ENCODE measurements around the gene IFRD2.
"Not testable (repeated sequence)": the region's sequence is repeated elsewhere in the genome, so short reads cannot be mapped to it uniquely, and the experiment has no call there.

Gene IFRD2

DNA sequence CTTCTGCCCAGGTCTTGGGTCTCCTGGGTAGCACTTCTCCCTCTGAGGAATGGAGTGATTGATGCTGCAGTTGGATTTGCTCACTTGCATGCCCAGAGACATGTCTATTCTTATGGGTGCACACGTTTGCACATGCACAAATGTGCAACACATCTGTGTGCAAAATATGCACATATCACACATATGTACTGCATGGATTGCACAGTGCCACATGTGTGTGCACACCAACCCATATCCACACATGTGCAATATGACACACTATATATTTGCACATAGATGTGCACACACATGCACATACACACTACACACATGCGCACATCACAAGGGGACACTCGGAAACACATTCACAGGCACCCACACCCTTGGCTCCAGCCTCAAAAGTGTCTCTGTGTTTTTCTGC, 24.0 kb downstream of the IFRD2 start:
- no peak for DNase-seq (ENCODE audit: low read depth in 3 of 3)

DNA sequence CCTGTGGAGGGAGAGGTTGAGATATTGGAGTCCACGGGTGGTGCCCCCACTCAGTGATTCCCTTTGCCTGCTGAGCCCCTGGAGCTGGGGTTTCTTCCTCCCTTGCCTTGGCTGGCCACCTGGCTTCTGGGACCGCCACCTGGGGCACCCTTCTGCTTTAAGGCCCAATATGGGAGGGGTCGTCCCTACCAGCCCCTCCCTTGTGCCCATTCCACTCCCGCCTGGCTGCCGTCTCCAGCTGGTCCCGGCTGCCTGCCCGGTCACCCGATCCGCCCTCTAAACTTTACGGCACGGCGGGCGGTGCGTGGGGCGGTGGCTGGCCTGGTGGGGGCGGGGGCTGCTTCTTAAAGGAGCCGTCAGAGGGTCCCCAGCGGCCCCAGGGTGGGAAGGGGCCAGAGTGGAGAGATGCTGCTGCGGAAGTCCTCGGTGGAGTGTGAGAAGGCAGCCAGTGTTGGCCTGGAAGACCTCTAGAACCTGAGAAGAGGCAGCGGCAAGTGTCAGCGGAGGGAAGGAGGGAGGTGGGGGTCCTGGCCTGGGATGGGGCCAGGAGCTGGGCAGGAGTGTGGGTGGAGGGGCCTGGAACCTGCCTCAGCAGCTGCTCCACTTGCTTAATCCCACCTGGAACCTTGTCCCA, 24.8 kb downstream of the IFRD2 start:
- DNase-seq (ENCODE audit: low read depth in 3 of 3), result no peak

DNA sequence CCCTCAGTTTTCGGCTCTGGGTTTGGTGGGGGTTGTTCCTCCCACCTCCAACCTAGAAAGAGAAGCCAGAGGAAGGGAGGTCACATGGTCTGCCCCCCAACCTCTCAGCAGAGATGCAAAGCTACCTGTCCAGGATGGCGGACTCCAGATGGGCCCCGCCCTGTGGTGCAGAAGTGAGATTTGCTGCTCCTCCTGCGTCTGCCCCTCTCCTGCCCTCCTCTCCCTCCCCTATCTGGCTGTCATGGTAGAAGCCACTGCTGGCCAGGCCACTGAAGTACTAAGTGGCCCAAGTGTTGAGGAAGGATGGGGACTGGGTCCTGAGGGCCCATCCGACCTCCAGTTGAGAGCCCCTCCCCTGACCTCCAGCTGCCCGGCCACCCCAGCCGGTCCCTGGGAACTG, 25.4 kb downstream of the IFRD2 start:
- DNase-seq (ENCODE audit: low read depth in 3 of 3), result no peak

DNA sequence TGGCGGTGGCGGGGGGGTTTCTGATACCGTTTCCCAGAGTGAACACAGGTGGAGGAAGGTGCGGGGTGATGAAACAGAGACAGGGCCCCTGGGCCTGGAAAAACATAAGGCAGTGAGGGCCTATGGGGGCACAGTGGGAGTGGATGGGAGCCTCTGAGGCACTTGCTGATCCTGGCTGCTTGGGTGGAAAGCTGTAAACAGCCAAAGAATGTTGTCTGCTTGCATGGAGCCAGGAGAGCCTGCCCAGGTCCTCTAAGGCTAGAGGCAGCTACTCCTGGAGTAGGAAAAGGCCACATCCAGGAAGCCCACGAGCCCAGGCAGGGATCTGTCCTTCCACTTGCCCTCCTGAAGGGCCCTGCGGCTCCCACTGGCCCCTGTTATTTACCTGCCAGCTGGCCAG, 26.2 kb downstream of the IFRD2 start:
- no peak for DNase-seq (ENCODE audit: low read depth in 3 of 3)

DNA sequence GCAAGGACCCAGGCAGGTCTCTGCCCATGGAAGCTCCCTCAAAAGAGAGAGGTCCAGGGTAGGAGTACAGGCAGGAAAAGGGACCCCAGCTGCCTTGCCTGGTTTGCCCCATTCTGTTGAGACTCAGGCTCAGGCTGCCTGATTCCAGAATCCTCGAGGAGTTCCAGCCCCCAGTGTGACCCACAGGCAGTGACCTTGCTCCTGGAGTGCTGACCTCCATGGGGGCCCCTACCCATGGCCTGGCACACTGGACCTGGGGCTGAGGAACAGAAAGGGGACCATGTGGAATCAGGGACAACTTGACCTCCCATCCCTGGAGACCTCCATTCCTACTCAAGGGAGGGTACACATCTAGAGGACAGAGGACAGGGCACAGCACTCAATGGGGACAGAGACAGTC, 26.7 kb downstream of the IFRD2 start:
- DNase-seq (ENCODE audit: low read depth in 3 of 3), result no peak

DNA sequence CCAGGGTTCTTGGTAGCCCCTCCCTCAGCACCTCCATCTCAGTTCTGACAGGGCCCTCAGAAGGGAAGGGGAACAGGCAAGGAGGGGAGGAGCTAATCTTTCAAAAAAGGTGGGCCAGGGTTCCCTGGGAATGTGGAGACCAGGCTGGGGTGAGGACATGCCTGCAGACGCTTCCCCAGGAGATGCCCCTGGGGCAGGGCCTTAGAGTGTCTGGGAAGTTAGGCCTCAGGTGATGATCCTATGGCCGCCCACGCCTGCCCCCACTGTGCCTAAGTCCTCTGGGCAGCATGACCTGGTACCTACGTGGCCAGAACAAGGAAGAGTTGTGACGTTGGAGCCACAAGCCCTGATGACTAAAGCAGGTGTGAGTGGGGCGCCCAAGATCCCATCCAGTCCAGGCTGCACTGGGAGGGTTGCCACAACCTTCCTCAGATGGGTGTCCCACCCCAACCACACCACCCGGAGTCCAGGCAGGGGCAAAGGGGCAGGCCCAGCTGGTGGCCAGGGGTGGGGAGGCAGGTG, 27.2 kb downstream of the IFRD2 start:
- no peak for DNase-seq (ENCODE audit: low read depth in 3 of 3)

DNA sequence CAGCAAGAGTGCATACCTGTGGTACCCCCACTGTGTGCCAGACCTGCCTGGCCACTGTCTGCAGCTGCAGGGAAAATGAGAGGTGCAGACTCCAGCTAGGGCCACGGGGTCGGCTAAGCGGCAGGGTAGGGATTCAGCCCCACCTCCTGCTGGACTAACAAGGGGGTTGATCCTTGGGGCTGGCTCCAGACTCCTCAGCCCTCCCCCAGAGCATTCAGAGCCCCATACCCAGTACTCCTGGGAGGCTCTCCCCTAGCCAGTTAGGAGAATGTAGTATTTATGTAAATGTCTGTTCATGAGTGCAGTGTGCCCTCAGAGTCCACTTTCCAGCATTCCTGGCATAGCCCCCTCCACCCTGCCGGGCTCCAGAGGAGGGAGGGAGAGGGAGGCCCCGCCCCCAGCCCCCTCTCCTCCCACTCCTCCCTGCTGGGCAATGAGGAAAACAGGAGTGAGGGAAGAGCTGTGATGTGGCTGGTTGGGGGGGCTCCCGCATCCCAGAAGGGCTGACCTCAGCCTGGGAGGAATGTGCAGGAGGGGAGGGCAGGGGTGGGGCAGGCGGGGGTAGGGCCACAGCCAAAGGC, 27.8 kb downstream of the IFRD2 start:
- DNase-seq (ENCODE audit: low read depth in 3 of 3), result no peak

DNA sequence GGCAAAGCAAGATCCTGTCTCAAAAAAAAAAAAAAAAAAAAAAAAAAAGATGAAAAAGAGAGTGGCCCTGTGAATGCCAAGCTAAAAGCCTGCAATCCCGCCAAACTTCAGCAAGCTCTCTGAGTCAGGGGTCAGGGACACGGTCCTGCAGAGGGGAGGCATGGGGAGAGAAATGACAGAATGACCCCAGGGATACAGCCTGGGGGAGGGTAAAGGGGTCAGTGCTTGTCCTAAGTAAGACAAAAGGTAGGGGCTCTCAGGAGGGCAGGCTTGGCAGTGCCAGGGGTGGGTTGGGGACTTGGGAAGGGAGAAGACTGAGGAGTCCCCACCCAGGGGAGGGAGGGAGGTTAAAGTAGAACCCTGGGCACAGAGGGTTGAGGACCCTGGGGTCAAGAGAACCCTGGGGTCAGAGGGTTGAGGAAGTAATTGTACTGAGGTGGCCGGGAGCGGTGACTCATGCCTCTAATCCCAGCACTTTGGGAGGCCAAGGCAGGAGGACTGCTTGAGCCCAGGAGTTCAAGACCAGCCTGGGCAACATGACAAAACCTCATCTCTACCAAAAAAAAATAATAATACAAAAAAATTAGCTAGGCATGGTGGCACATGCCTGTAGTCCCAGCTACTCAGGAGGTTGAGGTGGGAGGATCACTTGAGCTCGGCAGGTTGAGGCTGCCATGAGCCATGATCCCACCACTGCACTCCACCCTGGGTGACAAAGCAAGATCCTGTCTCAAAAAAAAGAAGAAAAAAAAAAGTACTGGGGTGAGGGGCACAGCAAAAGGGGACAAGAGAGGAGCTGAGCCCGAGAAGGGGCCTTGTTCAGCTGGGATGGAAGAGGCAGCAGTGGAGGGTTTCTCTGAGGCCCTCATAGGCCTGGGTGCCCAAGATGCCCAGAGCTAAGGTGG, 28.5 kb downstream of the IFRD2 start:
- no peak for DNase-seq (ENCODE audit: low read depth in 3 of 3)

DNA sequence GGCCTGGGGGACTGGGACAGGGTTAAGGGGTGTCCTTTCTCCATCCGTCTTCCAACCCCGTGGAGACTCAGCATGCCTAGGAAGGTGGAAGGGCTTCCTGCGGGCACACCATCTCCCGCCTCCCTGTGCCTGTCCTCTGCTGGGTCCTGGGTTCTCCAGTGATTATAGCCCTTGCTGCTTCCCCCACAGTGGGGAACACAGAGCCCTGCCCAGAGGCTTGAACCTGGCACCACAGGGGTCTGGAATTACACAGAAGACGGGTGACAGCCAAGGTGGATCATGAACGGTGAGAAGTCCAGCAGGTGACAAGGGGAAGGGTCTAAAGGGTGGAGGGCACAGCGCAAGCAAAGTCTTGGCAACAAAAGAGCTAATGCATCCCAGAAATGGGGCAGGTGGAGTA, 29.5 kb downstream of the IFRD2 start:
- no peak for DNase-seq (ENCODE audit: low read depth in 3 of 3)

DNA sequence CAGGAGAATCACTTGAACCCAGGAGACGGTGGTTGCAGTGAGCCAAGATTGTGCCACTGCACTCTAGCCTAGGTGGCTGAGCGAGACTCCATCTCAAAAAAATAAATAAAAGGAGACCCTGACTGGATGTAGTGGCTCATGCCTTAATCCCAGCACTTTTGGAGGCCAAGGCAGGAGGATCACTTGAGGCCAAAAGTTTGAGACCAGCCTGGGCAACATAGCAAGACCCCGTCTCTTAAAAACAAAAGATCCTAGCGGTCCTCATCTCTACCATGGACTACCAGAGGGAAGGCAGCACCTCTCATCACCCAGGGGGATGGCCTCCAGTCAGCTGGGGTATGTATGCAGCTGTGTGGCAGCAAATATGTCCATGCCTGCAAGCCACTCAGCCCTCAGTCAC, 30.0 kb downstream of the IFRD2 start:
- not testable (repeated sequence) for DNase-seq (ENCODE audit: low read depth in 3 of 3)

DNA sequence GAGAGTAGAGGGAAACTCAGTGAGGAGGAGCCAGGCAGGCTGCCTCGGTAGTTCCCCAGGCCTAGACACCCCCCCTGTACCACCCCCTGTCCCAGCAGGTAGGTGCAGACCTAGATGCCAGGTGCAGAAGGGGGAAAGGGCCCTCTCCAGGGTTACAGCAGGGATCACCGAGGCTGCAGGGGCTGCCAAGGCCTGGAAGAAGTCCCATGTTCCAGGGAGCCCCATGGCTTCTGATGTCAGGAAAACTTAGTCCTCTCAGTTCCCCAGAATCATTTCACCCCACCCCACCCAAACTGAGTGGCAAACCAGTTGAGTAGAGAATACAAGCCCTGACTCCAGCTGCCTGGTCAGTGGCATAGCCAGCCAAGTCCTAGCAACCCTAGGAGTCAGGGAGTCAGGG, 30.7 kb downstream of the IFRD2 start:
- DNase-seq (ENCODE audit: low read depth in 3 of 3), result no peak

DNA sequence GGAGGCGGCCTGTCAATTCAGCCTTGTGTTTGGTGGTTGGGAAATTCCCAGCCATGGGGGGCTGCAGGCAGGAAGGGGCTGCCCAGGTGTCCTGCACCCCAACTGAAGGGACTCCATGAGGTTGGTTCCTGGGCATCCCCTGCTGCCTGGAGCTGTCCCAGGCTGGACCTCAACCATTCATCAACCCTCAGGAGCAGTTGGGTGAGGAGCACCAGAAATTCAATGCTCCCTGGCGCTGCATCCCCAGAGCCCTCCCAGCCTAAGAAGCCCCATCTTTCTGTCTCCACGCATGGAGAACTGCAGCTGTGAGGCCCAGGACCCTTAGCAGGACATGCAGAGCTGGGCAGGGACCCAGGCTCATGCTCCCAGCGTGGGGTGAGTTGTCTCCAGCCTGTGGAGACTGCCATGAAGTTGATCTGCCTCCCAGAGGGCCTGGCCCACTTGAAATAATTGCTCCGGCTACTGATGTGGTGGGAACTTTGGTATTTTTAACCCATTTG, 31.2 kb downstream of the IFRD2 start:
- no peak for DNase-seq (ENCODE audit: low read depth in 3 of 3)

DNA sequence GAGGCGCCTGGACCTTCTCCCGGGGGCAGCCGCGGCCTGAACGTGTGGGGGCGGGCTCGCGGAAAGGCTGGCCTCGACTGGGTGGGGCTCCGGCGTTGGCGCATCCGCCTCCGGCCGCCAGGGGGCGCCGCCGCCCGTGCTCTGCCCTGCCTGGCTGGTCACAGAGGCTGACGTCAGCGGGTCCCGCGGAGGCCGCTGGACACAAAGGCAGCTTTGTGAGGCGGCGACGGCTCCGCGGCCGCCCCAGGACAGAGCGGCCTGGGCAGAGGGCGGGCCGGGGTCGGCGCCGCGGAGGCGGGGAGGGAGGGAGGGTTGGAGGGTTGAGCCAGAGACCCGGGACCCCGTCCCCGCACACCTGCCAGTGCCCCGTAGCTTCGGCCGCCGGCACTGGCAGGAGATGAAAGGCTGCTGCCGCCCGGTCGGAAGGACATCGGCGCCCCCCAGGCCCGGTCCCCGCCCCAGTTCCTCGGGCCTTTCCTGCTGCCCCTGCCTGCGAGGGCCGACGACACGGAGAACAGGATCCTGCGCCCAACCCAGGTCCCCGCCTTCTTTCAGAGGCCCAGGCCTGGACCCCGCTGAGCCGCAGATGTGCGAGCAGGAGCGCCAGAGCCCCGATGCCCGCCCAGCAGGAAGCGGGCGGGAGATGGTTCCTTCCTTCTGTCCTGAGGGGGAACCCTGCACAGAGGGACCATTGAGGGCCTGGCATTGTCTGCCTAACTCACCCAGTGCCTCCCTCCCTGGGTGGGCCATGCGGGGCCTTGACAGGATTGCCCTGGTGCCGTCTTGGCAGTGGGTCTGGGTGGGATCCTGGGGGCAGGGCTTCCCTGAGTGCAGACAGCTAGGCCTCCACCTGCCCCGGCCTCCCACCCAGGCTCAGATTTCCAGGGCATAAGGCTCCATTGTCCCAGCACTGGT, 31.9 kb downstream of the IFRD2 start:
- DNase-seq (ENCODE audit: low read depth in 3 of 3), result peak; percentile 55 to 76 (median 69)

DNA sequence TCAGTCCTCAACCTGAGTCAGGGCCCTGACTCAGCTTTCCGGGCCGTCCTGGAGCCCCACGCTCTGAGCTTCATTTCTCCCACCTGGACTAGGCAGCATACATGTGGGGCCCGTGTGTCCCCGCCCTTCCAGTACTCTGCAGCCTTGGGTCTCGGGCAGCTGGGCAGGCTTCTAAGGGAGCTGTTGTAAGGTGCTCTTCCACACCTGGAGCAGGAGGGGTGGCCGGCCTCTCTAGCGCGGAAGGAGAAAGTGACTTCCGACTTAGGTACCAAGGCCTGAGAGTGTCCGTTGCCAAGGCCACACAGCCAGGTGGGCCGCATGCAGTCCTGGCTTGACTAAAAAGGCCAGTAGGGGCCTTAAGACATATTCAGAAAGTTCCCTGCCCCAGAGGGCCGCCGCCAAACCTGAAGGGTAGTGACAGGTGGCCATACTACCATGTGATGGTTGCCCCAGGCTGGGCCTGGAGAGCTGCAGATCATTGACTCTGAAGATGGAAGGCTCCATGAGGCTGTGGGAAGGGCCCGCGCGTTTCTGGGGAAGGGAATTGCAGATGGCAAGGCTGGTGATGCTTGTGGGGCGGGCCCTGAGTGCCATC, 32.7 kb downstream of the IFRD2 start:
- DNase-seq (ENCODE audit: low read depth in 3 of 3), result no peak

DNA sequence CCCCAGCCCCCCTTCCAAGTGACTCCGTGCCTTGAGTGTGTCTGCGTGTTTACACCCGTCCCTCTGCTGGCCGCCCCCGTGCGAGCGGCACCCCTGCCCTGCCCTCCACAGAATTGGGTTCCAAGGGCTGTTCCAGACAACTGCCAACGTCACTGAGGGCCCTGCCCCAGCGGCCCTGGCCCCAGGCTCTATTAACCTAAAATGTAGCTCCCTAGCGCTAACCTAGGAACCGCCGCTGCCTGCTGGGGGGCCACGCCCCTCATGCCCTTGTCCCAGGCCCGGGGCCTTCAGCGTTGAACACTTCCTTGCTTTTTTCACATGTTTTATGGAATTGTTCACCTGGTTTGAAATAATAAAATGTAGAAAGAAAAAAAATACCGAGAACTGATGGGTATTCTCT, 33.2 kb downstream of the IFRD2 start:
- no peak for DNase-seq (ENCODE audit: low read depth in 3 of 3)

DNA sequence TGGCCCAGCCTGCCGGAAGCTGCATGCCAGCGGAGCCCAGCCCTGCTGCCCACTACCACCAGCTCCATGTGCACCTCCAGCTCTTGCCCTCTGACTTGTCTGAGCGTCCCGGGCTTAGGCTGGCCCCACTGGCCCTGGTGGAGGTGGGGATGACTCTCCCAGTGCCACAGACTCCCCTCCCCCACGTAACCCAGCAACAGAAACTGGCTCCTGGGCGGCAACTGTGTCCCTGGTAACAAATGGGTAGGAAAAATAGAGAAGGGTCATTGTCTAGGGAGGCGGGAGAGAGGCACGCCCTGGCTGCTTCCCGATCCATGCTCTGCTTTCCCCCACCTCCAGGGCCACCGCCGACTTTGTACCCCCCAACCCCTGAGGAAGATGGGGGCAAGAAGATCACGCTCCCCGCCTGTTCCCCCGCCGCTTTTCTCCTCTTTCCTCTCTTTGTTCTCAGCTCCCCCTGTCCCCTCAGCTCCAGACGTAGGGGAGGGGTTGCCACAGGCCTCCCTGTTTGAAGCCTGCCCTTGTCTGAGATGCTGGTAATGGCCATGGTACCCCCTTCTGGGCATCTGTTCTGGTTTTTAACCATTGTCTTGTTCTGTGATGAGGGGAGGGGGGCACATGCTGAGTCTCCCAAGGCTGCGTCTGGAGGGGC, 34.1 kb downstream of the IFRD2 start:
- DNase-seq (ENCODE audit: low read depth in 3 of 3), result no peak

DNA sequence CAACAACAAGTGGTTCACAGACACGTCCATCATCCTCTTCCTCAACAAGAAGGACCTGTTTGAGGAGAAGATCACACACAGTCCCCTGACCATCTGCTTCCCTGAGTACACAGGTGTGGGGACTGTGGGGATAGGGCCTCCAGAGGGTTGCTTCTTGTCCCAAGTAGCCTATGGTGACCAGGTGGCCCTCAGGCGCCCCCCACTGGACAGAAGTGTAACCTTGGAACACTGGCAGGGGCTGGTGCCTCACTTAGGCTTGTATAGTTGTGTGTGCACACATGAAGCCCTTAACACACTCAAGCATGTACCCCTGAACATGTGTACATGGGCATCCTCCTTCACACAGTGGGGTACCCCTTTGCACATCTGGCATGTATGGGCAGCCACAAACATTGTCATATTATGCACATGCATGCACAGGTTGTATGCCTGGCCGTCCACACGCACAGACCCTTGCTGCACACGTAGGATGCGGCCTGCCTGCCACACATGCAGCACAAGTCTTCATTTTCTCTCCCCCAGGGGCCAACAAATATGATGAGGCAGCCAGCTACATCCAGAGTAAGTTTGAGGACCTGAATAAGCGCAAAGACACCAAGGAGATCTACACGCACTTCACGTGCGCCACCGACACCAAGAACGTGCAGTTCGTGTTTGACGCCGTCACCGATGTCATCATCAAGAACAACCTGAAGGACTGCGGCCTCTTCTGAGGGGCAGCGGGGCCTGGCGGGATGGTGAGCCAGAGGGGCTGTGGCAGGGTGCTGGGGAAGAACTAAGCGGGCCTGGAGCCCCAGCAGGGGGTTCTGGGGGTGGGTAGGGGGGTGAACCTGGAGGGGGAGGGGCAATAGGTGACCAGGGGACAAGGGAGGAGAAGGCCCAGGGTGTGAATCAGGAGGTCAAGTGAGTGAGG, 35.0 kb downstream of the IFRD2 start:
- no peak for DNase-seq (ENCODE audit: low read depth in 3 of 3)

DNA sequence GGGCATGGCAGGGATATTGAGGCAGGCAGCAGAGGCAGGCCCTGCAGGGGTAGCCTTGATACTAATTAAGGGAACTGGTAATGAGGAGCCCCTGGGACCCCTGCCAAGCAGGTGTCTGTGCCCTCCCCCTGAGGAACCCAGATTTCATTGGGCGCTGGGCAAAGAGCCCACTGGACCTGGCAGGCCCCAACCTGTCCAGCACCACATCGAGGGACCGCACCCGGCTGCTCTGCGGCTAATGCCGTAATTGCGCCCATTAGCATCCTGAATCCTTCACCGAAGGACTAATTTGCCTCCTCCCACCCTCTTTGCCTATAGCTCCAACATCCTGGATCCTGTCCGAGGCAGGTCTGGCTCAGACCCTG, 37.0 kb downstream of the IFRD2 start:
- DNase-seq (ENCODE audit: low read depth in 3 of 3), result no peak

DNA sequence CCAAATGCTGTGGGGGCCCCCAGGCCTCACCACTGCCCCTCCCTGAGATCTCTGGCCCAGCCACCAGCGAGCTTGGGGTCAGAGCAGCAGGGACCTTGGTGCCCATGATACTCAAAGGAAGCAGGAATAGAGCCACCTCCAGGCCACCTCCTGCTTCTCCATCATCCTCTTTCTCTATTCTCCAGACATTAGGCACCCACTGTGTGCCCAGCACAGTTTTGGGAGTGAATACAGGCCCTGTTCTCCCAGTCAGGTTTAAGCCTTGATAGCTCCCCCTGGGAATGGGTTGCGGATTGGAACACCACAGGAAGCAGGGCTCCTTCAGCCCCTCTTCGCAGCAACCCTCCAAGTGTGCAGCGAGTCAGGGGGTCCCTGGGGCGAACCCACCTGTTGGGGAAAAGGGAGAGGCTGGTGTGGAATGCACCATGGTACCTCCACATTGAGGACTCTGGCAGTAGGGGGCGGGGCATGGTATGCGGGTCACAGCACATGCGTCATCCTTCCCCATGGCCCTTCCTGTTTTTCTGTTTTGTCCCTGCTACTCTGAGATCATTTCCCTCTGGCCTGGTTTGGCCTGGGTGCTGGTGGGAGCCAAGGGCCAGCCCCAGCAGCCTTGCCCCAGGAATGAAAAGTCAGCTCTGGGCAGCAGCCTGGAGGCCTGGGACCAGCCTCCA, 37.5 kb downstream of the IFRD2 start:
- no peak for DNase-seq (ENCODE audit: low read depth in 3 of 3)
